ENCODE measurements around the gene POLR1C. TPM values are rescaled to one million over a fixed set of nuclear protein-coding genes. Genes with fewer than 3 reads are reported as not detected.

The POLR1C gene
- 64.7 and 70.1 TPM in 2 replicates for total RNA-seq (2013; cell fraction: nucleolus; rRNA removed)
- total RNA-seq (2014; rRNA removed) (40.0 and 42.8 TPM in 2 replicates), total RNA-seq (2014; rRNA removed; fragmentation: Illumina TruSeq; extraction: Trizol) (39.0 and 40.7 TPM in 2 replicates), total RNA-seq (2021) (48.9 and 51.2 TPM in 2 replicates), polyA plus RNA-seq (2011; rRNA removed) (93.5 and 108 TPM in 2 replicates), polyA plus RNA-seq (2014; fragmentation: Illumina TruSeq; extraction: Trizol) (63.9 and 96.9 TPM in 2 replicates), polyA plus RNA-seq (2014; fragmentation: Nextera tagmentation; extraction: Ambion mirVana) (100 to 1,000 TPM; 164 to 180 TPM), polyA plus RNA-seq (2014; rRNA removed) (51.2 and 53.9 TPM in 2 replicates), polyA plus RNA-seq (2016; fragmentation: Nextera tagmentation; extraction: Ambion mirVana) (10 to 100 TPM; 68.5 to 72.1 TPM), polyA minus RNA-seq (2011; rRNA and poly(A)+ RNA removed) (63.9 and 89.8 TPM in 2 replicates), Bru-seq, nascent RNA (percentile 61 among the genes with signal in this experiment), BruChase-seq, experiment 1, labeled RNA remaining after a 6-hour chase (percentile 57 among the genes with signal in this experiment), BruChase-seq, experiment 2, labeled RNA remaining after a 2-hour chase (percentile 65 among the genes with signal in this experiment)
- 46.5 TPM for polyA plus RNA-seq (2011; ENCODE audit: low read depth)
- 73.3 and 83.3 TPM in 2 replicates for polyA plus RNA-seq (2011; cell fraction: cytosol; rRNA removed)
- 116 and 136 TPM in 2 replicates for polyA plus RNA-seq (2011; cell fraction: nucleus; rRNA removed)
- 43.7 and 55.9 TPM in 2 replicates for polyA plus RNA-seq (2012)
- 14.0 and 19.0 TPM in 2 replicates for polyA minus RNA-seq (2011; cell fraction: cytosol; rRNA and poly(A)+ RNA removed)
- polyA minus RNA-seq (2011; cell fraction: nucleus; rRNA and poly(A)+ RNA removed), result 19.8 and 20.5 TPM in 2 replicates
- long read RNA-seq, experiment 1, transcript POLR1C-203 (9 exons, 1,355 nt), result major isoform, 46 of 51 reads
- long read RNA-seq, experiment 1, partial matches to known transcripts, result 2 of 51 reads
- long read RNA-seq, experiment 1, other reads (novel, unspliced or antisense), result 0 of 51 reads
- long read RNA-seq, experiment 2, transcript POLR1C-203 (9 exons, 1,355 nt), result major isoform, 112 of 155 reads
- long read RNA-seq, experiment 2, partial matches to known transcripts, result 6 of 155 reads
- long read RNA-seq, experiment 2, other reads (novel, unspliced or antisense), result 30 of 155 reads

GRCh38 chr6:43516697-43517504, at the start of gene POLR1C, which contains the start of gene YIPF3:
Gene POLR1C (plus strand): TSS chr6:43517089. CDS start chr6:43517110, 21 bp downstream.
Gene YIPF3 (minus strand): TSS chr6:43516926. CDS start chr6:43516807, 119 bp downstream.
- H2AFZ ChIP-seq (ENCODE audit: control insufficient read depth, low read depth, low read length), result peak within 1 kb of the TSS; percentile 63
- ChIA-PET RAD21 (ENCODE audit: unreplicated experiment) (interaction anchor here (1.0 to 1.4 kb wide), 6 partner anchors 10 to 155 kb away, joined by 3 to 4 read pairs (median 3); partner anchors contain the start of gene TJAP1), CTCF (interaction anchor here (0.6 to 3.3 kb wide), 8 partner anchors 8 to 119 kb away, joined by 3 to 28 read pairs (median 3); partner anchors contain the start of genes GTPBP2 and XPO5), SMC1A (ENCODE audit: uncharacterized antibody, unreplicated experiment) (interaction anchor here (0.5 to 3.1 kb wide), 3 partner anchors 11 to 224 kb away, joined by 3 to 16 read pairs (median 3); no protein-coding TSS in a partner anchor), POLR2A (interaction anchor here (0.5 to 1.7 kb wide), 10 partner anchors 8 to 587 kb away, joined by 3 to 9 read pairs (median 4); partner anchors contain the start of gene TJAP1)
- H3K27ac ChIP-seq (ENCODE audit: control insufficient read depth, insufficient read depth), result peak within 1 kb of the TSS; percentile 76
- peak within 1 kb of the TSS; percentile 93 for H3K4me2 ChIP-seq (ENCODE audit: control insufficient read depth, insufficient read depth)
- DNase-seq (ENCODE audit: low read depth, low spot score), result peak; percentile 95
- peaks cover 6% of the 10 kb centered on the region for H3K4me1 ChIP-seq (ENCODE audit: control insufficient read depth, insufficient read depth, low read length)
- BruUV-seq (replicated peaks), result no TSS peak
- H3K27me3 ChIP-seq (replicated peaks in 1 of 2; ENCODE audit: control insufficient read depth in 2 of 2, insufficient read depth in 2 of 2, low read length in 1 of 2), result no peaks in the 10 kb centered on the region
- ATAC-seq, result peak; percentile 95
- peak within 1 kb of the TSS; percentile 80 for H3K4me3 ChIP-seq
- in situ Hi-C loops (cut with MboI) (no loop called here), intact Hi-C loops (cut with micrococcal nuclease; ENCODE audit: unreplicated experiment) (loop anchor here (2.0 kb wide), 1 partner anchor 346 kb away; the partner anchor contains the start of gene SRF)
- H3K9ac ChIP-seq (ENCODE audit: control insufficient read depth, insufficient read depth, low read length), result peak within 1 kb of the TSS; percentile 88
- no peaks in the 10 kb centered on the region for H4K20me1 ChIP-seq (ENCODE audit: control insufficient read depth, insufficient read depth)
- peaks cover 18 to 28% of the 10 kb centered on the region in 2 experiments for H3K36me3 ChIP-seq (ENCODE audit: control insufficient read depth in 2 of 2, insufficient read depth in 2 of 2, low read length in 1 of 2)
- under 1% methylated on average over 57 of the region's 57 CpGs for WGBS (ENCODE audit: insufficient coverage, insufficient replicate concordance, low lambda C conversion rate, missing lambda C conversion rate)
- peaks cover 41% of the 10 kb centered on the region for H3K79me2 ChIP-seq (ENCODE audit: control insufficient read depth, insufficient read depth, low read length)
- H3K9me3 ChIP-seq (replicated peaks; ENCODE audit: control insufficient read depth, insufficient read depth, low read length), result no peaks in the 10 kb centered on the region
- peak; percentile 96 for FAIRE-seq
- TF ChIP-seq CHD2 (IDR thresholded peaks at IDR 0.05; ENCODE audit: borderline replicate concordance, low read depth, low read length), result peak; percentile 98
- peak; percentile 80 for TF ChIP-seq MYC (IDR thresholded peaks at IDR 0.05; ENCODE audit: insufficient read depth, insufficient read length, insufficient replicate concordance, low read length, severe bottlenecking)
- TF ChIP-seq FOXK2 (IDR thresholded peaks at IDR 0.05), result peak; percentile 63; the same call in 1 of the 2 replicates
- peak; percentile 90; the same call in 1 of the 2 replicates for TF ChIP-seq ASH2L (IDR thresholded peaks at IDR 0.05; ENCODE audit: borderline replicate concordance, low read depth)
- no peak for TF ChIP-seq KAT2A (conservative IDR thresholded peaks at IDR 0.05; ENCODE audit: control insufficient read depth, low read depth, low read length)
- no peak for TF ChIP-seq HDAC6 (IDR thresholded peaks at IDR 0.05; ENCODE audit: unreplicated experiment)
- TF ChIP-seq, protein P1, sequence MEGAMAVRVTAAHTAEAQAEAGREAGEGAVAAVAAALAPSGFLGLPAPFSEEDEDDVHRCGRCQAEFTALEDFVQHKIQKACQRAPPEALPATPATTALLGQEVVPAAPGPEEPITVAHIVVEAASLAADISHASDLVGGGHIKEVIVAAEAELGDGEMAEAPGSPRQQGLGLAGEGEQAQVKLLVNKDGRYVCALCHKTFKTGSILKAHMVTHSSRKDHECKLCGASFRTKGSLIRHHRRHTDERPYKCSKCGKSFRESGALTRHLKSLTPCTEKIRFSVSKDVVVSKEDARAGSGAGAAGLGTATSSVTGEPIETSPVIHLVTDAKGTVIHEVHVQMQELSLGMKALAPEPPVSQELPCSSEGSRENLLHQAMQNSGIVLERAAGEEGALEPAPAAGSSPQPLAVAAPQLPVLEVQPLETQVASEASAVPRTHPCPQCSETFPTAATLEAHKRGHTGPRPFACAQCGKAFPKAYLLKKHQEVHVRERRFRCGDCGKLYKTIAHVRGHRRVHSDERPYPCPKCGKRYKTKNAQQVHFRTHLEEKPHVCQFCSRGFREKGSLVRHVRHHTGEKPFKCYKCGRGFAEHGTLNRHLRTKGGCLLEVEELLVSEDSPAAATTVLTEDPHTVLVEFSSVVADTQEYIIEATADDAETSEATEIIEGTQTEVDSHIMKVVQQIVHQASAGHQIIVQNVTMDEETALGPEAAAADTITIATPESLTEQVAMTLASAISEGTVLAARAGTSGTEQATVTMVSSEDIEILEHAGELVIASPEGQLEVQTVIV (IDR thresholded peaks at IDR 0.05; ENCODE audit: borderline replicate concordance, partially characterized antibody), result peak; percentile 40
- TF ChIP-seq POLR2AphosphoS5 (IDR thresholded peaks at IDR 0.05; ENCODE audit: low read length), result peak; percentile 97
- TF ChIP-seq E2F4 (IDR thresholded peaks at IDR 0.05; ENCODE audit: low read depth, low read length), result no peak
- TF ChIP-seq ATF3 (IDR thresholded peaks at IDR 0.05; ENCODE audit: borderline replicate concordance, extremely low read depth, low read depth, low read length), result no peak

All from GM12878 (cell line).